ENCODE results near the gene ALX4.

ALX4 gene

DNA sequence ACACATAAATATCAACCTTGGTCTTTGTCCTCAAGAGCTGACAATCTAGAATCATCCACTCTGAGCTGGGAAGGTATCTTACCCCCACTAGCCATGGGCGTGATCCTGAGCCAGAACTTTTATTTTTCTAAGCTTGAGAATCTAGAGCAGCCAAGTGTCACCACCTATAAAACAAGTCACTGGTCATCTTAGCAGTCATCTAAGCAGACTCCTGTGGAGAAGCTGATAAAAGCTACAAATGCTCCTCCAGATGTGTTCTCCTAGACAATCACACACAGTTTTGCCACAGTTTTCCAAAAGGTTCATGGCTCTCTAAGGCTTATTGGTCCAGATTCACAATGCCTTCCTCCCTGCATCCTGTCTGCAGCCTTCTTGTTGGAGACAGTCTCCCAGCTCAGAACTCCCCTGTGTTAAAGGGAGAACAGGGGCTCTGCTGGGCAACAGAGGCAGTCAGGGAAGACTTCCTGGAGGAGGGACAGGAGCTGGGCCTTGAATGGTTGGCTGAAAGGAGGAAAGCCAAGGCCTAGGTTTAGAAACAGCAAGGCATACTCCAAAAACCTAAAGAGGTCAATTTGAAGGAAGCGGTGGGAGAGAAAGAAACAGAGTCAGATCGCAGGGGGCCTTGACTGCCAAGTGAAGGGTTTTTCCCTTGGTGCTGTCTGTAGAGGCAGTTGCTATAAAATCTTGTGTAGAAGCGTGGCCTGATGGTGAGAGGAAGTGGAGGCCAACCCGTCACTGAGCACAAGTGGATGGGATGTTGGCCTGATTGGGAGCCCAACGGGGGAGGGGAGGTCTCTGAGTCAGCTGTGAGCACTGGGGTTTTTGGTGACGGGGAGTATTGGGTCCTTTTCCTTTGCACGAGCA, 42.0 kb downstream of the ALX4 start:
- no peak for DNase-seq (ENCODE audit: low read depth, low spot score)

DNA sequence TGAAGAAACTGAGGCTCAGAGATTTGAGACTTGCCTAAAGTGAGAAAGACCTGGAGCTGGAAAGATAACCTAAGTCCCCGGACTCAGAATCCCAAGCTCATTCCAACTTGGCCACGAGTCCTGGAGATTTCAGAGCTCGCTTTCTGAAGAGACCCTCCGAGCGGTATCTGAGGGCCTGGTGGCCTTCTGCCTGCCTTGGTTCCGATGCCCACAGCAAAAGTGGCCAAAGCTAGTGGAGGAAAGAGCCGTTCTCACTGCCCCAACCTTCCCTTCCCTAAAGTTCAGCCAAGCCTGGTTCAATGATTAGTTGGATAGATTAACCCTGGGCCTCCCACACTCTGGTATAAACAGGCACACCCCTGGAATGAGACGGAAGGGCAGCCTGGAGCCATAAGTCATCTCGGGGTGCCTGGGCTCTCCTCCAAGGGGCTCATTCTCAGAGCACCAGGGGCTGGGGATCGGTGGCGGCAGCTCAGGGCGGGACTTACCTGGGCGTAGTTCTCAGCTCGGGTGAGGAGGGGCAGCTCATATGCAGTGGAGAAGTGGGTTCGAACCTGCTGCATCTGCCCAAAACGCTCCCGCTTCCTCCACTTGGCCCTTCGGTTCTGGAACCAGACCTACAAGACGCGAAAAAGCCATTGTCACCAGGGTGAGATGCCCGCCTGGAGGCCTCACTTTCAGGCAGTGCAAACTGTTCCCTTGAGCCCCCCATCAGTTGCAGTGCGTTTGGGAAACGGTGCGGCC, 42.8 kb downstream of the ALX4 start:
- no peak for DNase-seq (ENCODE audit: low read depth, low spot score)

DNA sequence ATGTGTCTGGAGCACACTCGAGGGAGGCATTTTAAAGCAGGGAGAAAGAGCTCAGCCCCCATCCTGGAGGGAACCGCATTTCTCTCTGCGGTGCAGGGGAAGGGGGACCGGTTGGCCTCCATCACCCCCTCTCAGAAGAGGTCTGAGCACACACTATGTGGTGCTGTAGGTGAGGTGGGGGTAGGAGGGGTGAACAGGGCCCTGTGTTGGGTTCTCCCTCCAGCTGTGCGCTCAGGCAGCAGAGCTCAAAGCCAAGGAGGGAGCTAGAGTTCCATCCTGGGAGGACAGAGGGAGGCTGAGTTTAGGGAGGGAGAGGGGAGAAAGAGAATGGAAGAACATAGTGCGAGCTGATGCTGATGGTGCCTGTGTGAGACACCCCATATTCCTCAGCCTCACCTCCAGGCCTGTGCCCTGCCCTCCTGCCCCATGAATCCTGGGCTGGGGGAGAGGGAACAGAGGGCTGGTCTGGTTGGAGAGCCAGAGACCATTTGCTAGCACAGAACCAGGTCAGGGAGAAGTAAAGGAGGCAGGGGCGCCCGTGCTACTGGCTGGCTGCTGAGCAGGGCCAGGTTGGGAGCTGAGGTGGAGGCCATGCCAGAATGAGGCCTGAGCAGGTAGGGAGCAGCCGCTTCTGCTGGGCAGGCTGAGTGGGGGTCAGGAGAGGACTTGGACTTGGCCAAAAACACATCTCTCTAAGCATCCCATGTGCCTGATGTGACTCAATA, 43.7 kb downstream of the ALX4 start:
- no peak for DNase-seq (ENCODE audit: low read depth, low spot score)

DNA sequence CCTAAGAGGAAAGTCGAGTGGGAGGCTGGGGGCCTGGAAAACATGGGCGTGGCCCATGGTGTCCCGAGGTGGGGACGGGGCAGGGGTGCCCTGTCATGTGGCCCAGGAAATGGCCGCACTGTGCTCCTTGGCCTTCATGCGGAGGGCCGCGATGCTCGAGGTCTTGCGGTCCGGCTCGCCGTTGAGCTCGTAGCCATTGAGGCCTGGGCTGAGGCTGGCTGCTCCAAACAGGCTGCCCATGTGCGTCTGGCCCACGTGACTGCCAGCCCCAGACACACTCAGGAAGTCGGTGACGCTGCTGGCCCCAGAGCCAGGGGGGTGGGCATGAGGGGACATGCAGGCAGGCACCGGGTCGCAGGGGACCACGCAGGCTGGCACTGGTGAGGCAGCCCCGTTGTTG, 45.2 kb downstream of the ALX4 start:
- DNase-seq (ENCODE audit: low read depth, low spot score) = no peak

DNA sequence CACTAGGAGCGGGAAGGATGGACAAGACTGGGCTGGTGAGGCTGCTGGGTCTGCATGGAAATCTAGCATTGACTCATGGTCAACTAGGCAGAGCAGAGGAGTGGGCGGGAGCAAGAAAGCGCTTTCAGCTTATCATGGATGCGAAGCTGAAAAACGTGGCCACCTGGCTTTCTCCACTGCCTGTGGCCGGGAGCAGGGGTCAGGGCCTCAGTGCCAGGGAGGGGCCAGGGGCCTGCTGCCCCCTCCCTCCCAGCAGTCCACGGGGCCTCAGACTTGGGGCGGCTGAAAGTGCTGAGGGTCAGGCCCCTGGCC, 45.5 kb downstream of the ALX4 start:
- no peak for DNase-seq (ENCODE audit: low read depth, low spot score)

DNA sequence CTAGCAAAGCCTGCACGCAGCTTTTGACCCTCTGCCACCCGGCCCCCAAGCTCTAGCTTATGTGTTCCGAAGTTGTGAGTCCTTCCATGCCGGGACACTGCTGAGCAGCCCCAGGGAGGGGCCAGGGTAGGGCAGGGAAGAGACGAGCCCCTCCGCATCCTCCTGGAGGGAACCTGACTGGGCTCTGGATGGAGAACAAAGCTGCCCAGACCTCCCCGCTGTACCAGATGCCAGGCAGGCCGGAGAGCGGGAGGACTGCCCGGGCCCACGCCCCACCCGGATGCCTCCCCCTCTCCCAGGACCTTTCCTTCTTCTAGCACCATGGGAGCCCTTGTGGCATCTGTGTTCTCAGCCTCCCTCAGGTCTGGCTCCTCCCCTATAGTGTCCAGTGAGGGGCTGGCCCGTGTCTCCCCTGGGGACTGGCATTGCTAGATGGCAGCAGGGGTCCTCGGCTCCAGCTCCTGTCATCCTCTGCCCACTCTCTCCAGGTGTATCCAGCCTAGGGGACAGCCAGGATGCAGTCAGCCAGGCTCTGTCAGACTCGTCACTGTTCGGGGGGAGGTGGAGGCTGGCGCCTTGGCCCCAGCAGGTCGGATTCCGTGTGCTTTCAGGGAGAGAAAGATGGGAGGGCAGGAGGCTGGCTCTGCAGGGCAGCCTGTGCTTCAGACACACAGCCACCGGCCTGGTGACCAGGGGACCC, 46.1 kb downstream of the ALX4 start:
- DNase-seq (ENCODE audit: low read depth, low spot score) = no peak

DNA sequence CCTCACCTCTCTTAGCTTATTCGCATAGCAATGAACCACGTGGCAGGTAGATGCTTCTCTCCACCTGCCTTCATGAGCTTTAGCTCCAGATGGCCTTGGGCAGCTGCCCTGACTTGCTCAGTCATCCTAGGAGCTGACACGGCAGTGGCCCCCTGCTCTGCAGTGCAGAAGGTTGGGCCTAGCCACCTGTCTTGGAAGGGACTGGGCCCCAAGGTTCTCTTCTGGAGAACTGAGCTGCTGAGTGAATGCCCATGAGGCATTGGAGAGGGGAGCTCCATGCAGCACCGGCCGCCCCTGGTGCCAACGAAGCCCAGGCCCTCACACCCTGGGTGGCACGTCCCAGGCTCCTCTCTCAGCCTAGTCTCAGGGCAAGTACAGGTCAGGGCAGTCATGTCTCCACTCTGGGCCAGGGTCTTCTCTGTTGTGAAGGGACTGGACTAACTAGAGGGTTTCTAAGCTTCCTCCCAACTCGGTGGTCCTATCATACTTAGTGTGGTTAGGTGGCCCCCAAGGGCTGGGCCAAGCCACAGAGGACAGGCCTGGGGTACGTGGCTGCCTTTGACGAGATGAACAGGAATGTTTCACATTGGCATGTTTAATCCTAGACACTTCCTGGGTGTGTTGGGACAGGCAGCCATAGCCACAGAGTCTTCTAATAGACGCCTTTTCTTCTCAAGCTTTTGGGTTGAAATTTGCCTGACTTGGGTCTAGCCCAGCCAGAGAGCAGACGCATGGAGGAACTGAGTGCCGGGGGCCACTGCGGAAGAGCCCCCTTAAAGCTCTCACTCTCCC, 47.9 kb downstream of the ALX4 start:
- DNase-seq (ENCODE audit: low read depth, low spot score) = no peak

DNA sequence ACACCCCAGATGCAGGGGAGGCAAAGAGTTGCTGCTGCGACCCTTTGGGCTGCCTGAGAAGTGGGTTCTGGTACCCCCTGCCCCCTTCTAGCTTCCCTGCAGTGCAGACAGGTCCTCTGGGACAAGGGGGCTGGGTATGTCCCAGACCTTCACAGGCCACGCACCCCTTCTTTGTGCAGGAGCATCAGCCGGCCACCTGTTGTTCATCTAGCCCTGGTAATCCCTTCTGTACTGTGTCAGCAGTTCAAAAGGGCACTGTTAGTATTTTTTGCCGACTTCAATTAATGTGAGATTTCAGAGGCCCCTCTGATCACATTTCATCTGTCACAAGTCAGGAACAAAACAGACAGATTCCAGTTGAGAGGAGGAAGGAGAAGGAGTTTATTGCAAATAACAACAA, 49.9 kb downstream of the ALX4 start:
- DNase-seq (ENCODE audit: low read depth, low spot score) = no peak

DNA sequence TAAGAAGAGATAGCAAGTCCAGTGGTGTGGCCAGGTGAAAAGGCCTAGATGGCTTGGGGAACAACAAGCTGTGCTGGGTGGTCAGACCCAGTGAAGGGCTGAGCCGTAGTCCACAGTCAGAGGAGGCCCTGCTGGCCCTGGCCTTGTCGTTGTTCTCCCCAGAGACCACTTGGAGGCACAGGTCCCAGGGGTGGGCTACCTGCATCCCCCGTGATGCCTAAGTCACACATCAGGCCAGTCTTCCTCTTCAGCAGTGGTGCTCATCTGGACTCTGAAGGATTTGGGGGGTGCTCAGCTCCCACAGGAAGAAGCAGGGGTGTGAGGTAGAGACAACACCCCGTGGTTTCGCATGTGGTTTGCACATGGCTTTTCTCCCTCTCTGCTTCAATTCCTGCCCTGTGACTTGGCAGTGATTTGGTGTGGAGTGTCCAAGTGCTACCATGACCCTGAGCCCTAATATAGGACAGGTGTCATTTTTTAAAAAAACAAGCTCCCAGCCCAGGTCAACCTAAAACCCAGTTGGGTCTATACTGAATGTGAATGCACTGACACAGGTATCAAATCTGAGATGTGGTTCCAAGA, 51.0 kb downstream of the ALX4 start:
- DNase-seq (ENCODE audit: low read depth, low spot score) = no peak

DNA sequence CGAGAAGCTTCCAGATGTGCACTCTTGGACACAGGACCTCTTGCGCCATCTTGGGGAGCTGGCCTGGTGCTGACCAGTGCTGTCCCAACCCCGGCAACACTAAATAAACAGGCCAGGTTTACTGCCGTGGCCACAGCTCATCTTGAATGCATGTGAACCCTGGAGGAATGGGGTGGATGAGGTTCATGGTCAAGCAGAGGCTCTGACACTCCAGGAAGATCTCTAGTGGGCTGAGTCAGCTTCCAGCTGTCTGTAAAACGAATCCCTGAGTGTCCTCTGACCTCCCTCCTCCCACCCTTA, 51.8 kb downstream of the ALX4 start:
- no peak for DNase-seq (ENCODE audit: low read depth, low spot score)

DNA sequence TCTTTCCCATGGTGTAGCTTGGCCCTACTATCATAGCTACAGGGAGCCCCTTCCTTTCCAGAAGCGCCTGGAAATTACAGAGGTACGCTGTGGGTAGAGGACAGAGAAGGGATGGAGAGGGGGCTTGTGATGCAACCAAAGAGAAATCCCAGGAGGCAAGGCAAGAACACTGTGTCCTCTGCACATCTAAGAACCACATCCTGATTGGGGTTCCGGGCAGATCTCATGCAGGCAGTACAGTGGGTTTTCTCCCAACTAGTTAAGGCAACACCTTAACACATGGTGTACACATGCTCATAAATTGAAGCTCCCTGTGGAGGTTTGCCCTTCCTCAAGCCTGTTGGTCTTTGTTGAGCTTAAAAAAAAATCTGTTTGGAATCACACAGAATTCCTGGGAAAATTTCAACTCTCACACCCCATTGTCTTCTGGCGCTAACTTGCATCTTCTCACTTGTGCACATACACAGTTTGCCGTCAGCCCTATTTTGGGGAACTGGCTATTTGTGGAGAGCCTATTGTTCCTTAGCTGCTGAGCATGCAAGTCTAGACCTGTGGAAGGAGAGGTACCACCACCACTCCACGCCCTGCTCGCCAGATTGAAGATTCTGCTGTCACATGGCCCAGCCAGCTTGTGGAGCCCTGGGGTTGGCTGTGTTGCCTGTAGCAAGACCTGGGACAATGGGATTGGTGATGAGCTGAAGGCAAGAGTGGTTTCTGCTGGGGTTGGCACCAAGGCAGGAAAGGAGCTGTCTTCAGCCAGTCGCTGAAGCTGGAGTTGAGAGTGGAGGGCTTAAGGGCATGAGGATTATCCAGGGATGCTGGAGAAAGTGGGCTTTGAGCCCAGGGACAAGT, 52.4 kb downstream of the ALX4 start:
- DNase-seq (ENCODE audit: low read depth, low spot score) = no peak

DNA sequence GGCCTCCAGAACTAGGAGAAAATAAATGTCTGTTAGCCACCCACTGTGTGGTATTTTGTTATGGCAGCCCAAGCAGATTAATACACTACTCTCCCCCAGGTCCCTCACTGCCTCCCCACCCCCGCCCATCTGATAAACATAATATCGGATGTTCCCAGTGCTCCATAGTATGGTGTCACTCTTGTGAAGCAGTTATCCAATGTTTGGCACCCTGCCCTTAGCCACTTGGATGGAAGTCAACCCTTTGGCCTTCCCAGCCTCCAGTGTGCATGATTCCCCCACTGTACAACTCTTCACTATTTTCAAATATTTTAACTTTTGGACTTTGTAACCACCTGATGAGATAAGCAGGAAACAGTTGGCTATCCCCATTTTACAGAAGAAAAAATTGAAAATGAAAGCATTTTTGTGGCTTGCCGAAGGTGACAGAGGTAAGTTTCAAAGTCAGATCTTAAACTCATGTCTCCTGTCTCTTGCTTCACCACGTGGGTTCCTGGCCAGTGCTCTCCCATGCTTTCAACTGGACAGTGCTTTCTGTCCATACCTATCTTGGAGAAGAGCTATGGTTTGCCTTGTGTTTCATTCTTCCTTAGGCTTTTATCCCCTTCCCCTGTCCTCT, 53.2 kb downstream of the ALX4 start:
- DNase-seq (ENCODE audit: low read depth, low spot score) = no peak

DNA sequence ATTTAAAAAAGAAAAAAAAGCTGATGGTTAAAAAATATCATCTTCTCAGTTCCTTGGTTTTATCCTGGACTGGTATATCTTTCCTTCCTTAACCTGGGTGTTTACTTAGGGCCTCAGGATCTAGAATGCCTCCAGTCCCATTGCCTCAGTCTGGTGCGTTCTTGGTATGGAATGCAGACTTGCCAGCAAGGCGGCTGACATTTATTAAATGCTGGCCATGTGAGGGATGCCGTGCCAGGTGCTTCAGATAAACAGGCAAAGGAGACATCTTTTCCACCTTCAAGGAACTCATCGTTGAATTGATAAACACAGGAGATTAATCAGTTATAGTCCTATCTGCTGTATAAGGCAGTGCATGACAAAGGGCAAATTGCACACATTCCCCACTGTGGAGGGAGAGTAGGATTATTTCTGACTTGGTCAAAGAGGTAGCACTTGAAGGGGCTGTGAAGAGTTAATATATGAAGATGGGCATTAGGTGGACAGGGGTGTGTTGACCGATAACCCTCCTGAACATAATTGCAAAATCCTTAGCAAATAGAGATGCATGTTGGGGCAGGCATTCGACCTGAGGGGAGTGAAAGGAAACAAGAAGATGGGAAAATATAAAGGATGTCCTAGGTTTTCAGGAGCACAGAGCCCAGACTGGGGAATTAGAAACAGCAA, 54.4 kb downstream of the ALX4 start:
- DNase-seq (ENCODE audit: low read depth, low spot score) = no peak

DNA sequence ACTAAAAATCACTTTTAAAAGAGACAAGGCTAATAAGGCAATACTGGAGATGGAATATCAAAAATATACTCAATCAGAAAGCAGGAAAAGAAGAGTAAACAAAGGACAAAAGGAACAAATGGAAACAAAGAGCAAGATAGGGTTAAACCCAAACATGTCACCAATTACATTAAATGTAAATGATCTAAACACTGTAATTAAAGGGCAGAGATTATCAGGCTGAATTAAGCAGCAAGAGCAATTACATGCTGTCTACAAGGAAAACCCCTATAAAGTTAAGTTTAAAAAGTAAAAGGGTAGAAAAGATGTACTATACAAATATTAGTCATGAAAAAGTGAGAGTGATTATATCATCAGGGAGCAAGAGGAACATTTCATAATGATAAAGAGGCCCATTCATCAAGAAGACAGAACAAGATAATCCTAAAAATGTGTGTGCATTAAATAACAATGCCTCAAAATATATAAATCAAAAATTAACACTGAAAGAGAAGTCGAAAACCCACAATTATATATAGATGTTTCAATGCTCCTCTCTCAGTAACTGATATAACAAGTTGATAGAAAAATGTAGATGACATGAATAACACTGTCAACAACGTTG, 56.8 kb downstream of the ALX4 start:
- DNase-seq (ENCODE audit: low read depth, low spot score) = no peak

DNA sequence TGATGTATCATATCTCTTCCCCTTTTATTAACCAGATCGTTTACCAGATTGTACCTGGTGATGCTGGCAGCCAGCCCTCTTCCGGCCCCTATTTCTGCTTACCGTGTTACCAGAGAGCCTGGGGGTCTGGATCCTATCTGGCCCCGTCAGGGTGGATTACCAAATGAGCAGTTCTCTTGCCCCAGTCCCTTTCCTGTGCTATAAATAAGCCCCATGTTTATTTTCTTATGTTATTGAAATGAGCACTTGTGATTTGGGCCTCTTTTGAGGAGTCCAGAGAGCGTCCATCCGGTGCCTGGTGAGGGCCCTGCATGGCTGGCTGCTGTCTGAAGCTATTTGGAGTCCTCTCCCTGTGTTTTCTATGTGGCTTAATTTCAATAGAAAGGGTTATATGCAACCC, 59.5 kb downstream of the ALX4 start:
- no peak for DNase-seq (ENCODE audit: low read depth, low spot score)

DNA sequence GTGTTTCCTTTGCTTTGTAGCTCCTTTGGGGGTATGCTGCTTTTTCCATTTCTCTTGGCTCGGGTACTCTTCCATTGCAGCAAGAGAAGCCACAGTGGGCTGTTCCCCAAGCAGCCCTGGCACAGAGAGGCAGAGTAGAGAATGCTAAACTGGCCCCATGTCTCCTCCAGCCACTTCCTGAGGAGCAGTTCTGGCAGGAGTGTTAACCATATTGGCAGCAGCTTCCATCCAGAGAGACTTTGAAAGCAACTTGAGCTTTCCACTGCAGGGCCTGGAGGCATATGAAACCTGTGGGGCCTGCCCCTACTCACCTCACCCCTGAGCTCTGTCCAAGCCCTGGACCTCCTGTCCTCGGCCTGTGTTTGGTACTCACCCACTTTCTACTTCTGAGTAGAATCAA, 61.8 kb downstream of the ALX4 start:
- DNase-seq (ENCODE audit: low read depth, low spot score) = no peak

DNA sequence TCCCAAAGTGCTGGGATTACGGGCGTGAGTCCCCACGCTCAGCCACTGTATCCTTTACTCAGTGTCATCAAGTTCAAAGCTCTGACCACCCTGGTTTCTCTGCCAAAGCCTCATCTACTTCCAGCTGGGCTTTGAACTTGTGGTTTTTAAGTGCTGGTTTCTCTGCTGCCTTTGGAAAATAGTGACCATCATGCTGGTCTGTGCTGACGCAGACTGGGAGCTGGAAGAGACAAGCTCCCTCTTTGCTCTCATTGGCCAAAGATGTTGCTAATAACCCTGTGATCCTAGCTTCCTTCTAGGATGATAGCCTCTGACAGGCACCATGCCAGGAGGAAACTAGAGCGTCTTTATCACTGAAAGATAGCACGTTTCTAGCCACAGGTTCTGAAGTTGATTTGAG, 62.4 kb downstream of the ALX4 start:
- no peak for DNase-seq (ENCODE audit: low read depth, low spot score)

DNA sequence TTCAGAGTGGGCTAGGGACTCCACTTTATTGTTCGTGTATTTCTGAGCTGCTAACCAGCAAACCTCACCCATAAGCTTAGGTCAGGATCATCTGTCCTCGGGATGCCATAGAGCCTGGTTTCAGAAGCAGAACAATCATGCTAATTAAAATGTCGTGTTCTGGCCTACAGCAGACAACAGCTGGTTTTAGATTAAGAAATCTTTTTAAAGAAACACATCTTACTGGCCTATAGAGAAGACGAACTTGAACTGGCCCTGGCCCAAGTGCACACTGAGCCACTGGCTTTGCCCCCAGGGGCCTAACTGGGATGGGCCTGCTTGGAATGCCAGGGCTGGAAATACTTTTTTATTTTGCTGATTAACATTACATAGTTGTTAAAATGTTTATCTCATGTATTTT, 63.2 kb downstream of the ALX4 start:
- DNase-seq (ENCODE audit: low read depth, low spot score) = no peak
